Retinal pigment epithelial cell (primary cell): ENCODE results near the gene CSK.
A peak's percentile ranks its signal among the peaks of the same experiment; 100 is the strongest.
"Not testable (repeated sequence)": the region's sequence is repeated elsewhere in the genome, so short reads cannot be mapped to it uniquely, and the experiment has no call there.

Source experiments
- DNase-seq: peaks from one replicate; pipeline ENCODE4 v3.0.0-alpha.2; 2010; ENCODE audit warnings: low read depth
- H3K4me3 ChIP-seq: 2 replicates; pipeline ENCODE4 v1.5.1; 2011; ENCODE audit warnings: mild to moderate bottlenecking, low read length, control low read depth, moderate library complexity
- TF ChIP-seq, protein P1 (sequence below): conservative IDR thresholded peaks from 2 replicates; pipeline ENCODE4 v1.5.1; 2011; ENCODE audit warnings: low read depth, low read length, control low read depth, inconsistent platforms

The CSK gene

DNA sequence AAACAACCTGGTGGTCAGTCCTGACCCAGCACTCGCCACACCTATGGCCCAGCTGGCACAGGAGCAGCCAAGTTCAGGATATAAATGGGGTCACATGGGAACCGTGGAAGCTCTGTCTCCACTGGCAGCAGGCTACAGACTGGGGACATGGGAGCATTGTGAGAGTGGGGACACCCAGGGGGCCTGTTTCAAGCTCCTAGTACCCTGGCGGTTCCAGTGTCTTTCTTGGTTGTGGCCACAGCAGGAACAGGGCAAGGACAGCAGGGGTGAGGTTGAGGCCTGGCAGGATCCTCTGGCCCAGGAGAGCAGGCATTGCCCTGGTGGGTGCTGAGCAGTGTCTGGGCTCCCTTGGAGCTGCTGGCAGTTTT is 1.9 kb downstream of the CSK start:
- DNase-seq = no peak
- peak overlapping the region; percentile 83 for H3K4me3 ChIP-seq

DNA sequence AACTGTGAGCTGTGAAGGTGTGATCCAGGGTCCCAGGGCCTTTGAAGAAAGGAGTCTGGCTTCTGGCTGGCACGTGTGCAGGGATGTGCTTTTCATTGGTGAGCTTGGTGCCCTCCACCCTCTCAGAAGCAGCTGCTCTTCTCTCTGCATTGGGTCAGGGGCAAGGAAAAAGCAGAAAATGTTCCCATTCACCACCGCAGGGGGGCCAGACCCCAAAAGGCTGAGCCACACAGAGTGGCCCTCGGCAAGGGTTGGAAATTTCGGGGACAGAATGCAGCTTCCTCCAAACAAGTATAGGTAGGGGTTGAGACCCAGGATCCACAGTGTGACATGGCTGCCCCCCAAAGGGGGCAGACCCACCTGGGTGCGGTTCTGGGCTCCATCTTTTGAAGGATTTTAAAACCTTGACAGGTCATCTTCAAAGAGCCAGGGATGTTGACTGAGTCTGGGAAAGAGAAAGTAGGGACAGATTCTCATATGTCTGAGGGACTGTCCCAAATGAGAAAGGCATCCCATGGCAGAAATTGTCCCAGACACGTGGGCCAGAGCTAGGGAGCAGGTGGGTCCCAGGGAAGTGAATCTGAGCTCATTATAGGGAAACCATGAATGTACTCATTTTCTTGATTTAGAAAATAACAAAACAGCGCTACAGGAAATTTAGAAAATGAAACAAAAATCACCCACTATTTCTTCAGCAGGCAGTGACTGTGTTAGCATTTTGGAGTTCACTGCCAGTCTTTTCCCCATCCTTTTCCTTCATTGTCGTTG is 2.7 kb downstream of the CSK start:
- TF ChIP-seq, protein P1, sequence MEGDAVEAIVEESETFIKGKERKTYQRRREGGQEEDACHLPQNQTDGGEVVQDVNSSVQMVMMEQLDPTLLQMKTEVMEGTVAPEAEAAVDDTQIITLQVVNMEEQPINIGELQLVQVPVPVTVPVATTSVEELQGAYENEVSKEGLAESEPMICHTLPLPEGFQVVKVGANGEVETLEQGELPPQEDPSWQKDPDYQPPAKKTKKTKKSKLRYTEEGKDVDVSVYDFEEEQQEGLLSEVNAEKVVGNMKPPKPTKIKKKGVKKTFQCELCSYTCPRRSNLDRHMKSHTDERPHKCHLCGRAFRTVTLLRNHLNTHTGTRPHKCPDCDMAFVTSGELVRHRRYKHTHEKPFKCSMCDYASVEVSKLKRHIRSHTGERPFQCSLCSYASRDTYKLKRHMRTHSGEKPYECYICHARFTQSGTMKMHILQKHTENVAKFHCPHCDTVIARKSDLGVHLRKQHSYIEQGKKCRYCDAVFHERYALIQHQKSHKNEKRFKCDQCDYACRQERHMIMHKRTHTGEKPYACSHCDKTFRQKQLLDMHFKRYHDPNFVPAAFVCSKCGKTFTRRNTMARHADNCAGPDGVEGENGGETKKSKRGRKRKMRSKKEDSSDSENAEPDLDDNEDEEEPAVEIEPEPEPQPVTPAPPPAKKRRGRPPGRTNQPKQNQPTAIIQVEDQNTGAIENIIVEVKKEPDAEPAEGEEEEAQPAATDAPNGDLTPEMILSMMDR = no peak
- no peak overlapping the region for H3K4me3 ChIP-seq
- no peak for DNase-seq

More for the DNA sequence above, 1.9 kb downstream of the CSK start:
- TF ChIP-seq, protein P1 = no peak

DNA sequence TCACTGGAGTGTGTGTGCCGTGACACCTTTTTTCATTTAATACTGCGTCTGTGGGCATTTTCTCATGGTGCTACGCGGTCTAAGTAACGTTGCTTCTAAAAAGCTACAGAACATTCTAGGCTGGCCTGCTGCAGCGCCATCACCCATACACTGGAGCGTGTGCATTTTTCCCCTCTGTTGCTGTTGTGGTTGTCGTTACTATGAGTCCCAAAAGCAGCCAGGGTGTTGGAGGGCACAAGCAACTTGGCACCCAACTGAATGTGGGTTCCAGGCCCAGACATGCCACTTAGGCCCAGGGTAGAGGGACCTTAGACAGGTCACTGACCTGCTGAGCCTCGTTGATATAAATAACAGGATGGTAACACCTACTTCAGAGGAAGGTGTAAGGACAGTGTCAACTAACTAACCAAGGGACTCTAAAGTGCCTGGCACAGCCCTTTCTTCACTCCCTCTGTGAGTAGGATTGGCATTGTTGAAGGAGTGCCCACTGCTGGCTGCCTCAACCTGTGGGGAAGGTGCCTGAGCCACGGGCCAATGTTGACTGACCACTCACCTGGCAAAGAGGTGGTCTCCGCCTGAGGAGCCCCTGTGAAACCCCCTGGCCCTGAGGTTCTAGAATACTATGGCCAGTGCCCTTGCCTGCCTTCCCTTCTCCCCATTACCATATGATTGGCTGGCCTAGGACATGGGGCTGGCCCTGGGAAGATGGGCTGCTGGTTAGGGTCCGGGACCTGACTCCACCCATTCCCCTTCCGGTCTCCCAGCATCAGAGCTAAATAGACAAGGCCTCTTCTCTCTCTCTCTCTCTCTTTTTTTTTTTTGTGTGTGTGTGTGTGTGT is 3.5 kb downstream of the CSK start:
- H3K4me3 ChIP-seq = no peak overlapping the region
- TF ChIP-seq, protein P1 = no peak
- DNase-seq = no peak

DNA sequence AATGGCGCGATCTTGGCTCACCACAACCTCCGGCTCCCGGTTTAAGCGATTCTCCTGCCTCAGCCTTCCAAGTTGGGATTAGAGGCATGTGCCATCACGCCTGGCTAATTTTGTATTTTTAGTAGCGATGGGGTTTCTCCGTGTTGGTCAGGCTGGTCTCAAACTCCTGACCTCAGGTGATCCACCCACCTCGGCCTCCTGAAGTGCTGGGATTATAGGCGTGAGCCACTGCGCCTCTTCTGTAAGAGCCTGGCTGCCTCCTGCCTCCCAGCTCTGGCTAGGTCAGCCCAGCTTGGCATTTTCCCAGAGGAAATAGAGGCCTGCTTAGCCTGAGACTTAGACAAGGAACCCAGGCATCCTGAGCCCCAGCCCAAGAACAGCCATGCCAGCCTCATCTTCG is 4.2 kb downstream of the CSK start:
- not testable (repeated sequence) for H3K4me3 ChIP-seq, DNase-seq

DNA sequence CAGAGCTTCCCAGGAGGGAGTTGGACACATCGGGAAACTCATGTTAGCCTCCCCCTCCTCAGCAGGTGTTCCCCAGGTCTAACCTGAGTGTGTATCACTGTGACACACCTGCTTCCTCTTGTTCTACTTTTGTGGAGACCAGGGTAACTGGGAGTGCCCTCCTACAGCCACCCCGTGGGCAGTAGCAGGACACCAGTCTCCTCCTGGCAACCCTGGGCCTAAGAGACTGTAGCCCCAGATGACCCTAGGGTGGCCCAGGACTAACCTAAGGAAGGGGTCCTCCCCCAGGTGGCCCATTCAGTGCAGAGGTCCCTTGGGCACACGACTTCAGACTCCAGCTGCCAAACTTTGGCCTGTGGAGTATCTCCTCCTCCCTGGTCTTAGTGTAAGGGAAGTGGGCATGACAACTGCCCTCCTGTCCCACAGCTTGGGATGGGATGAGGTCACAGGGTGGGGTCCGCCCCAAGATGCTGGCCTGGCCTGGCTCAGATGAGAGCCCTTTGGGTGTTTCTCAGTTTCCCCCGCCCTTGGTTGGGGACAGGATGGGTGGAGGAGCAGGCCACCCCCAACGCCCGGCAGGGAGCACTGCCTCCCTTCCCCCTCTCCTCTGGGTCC is 4.8 kb downstream of the CSK start:
- no peak overlapping the region for H3K4me3 ChIP-seq
- TF ChIP-seq, protein P1 = no peak

DNA sequence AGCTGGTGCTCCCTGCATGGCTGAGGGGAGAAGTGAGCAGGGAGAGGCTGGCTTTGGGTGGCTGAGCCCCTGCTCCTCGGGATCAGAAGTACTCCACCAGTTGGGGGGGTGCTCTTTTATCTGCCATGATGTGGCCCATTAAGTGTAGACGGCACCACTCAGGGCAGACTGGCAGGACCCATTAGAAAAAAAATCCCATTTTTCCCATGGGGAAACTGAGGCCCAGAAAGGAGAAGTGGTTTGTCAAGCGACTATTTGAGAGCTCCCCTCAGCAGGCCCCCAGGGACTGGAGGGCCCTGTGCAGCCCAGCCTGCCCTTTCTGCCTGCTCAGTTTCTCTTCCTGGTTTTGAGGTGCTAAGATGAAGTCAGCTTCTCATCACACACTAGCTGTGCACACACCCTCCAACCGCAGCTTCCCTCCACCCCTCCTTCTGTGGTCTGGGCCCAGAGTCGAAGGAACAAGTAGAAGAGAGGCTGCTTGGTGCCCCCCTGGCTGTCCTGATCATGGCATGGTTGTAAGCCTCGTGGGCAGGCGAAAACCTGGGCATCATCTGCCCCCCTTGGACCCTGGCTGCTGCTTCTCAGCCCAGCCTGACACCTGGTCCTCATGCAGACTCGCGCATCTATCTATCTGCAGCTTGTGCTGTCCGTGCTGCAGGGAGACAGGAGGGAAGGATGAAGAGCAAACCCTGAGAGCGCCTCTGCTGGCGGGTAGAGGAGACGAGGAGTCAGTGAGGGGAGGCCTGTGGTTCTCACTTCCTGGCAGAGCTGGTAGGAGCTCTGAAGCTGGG is 5.6 kb downstream of the CSK start:
- TF ChIP-seq, protein P1 = peak; percentile 76
- no peak for DNase-seq
- no peak overlapping the region for H3K4me3 ChIP-seq

More for the DNA sequence above, 4.8 kb downstream of the CSK start:
- no peak for DNase-seq
